HG03175 (cell line): ENCODE measurements around the gene MYLK2.
A peak's percentile ranks its signal among the peaks of the same experiment; 100 is the strongest.

Experiments used
- ATAC-seq: cut with Tn5 transposase; IDR thresholded peaks from one replicate; pipeline ENCODE4 v1.9.1; 2021; ENCODE audit warnings: mild to moderate bottlenecking, moderate library complexity; ENCODE audit not compliant: unreplicated experiment

MYLK2 gene

DNA sequence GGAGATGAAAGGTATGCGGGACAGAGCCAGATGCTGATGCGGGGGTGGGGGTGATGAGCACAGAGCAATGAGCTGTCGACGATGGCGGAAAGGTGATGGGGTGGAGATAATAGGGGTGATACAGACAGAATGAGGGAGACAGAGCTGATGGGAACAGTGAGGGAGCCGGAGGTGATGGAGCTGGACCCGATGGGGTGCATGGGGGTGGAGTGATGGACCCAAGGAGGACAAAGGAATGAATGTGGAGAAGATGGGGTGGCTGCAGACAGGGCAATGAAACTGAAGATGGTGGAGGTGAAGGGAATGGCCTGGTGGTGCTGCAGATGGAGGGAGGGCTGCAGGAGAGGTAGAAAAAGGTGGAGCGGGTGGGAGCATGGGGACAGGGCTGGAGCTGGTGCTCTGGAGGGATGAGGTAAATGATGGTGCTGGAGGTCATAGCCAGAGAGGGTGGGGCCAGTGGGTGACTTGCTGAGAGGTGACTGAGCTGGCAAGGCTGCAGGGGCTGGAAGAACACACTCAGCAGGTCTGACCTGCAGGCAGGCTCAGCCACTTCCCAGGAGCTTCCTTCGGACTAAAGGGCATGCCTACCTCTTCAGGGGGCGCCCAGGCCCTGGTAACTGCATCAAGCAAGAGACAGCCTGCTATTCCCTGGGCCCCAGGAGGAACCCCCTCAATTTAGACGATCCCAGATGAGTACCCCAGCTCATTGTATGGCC is 32.2 kb downstream of the MYLK2 start:
- no peak for ATAC-seq

DNA sequence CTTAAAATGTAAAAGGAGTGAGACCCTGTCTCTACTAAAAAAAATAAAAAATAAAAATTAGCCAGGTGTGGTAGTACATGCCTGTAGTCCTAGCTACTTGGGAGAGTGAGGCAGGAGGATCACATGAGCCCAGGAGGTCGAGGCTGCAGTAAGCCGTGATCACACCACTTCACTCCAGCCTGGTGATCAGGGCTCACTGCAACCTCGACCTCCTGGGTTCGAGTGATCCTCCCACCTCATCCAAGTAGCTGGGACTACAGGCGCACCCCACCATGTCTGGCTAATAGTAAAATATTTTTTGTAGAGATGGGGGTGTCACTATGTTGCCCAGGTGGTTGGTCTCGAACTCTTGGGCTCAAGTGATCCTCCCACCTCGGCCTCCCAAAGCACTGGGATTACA is 34.3 kb downstream of the MYLK2 start:
- no peak for ATAC-seq

- no peak for ATAC-seq
Measured at GRCh38 chr20:31856516-31856915, 37.4 kb downstream of the MYLK2 start.

DNA sequence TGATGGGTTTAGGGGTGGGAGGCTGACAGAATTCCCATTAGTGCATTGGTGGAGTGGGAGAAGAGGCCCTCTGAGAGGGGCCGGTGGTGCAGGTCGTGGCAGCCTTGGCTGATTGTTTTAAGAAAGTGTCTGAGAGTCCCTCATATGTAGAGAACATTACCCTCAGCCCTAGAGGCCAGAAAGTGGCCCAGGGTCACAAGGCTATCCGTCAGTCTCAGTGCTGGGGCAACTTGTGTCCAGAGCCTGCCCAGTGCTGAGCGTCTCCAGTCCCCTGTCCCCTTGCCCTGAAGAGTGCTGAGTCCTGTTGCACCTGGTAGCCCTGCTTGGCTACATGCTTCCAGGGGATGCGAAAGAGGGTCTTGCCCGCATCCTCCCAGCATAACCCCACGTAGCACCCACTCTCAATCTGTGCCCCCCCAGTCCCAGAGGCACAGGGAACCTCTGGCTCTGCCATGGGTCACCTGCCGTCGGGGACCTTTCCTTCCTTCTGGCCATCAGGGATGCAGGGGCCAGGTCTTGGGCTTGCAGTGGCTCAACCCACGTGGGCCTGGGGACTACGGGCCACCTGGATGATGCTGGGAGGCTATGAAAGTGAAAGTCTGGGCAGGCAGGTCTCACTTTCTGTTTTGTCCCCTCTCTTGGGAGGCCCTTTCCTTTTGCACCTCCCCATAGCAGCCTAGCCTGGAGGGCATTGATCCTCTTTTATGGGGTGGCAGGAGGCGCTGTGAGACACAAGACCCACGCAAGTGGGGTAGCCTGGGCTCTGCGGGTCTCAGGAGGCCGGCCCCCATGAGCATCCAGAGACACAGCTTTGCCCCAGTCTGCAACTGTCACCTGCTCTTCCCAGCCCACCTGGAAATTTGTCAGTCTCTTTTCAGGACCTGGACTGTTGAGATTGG is 39.0 kb downstream of the MYLK2 start:
- peak; percentile 80 for ATAC-seq

DNA sequence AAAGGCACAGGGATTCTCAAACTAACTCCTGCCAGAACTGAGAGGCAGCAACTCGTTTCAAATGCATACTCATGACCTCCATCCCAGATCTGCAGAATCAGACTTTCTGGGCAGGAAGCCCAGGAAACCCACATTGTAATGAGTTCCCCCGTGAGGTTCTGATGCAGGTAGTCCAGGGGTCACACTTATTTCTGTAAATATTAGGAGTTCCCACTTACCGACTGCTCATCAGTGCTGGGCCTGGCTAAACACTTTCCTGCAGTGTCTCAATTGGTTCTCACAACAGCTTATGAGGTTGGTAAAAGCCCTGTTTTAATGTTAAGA is 39.6 kb downstream of the MYLK2 start:
- no peak for ATAC-seq

- ATAC-seq, result no peak
Measured at GRCh38 chr20:31859266-31859997, 40.3 kb downstream of the MYLK2 start.

GRCh38 chr20:31859998-31860380 is 40.8 kb downstream of the MYLK2 start:
- no peak for ATAC-seq

DNA sequence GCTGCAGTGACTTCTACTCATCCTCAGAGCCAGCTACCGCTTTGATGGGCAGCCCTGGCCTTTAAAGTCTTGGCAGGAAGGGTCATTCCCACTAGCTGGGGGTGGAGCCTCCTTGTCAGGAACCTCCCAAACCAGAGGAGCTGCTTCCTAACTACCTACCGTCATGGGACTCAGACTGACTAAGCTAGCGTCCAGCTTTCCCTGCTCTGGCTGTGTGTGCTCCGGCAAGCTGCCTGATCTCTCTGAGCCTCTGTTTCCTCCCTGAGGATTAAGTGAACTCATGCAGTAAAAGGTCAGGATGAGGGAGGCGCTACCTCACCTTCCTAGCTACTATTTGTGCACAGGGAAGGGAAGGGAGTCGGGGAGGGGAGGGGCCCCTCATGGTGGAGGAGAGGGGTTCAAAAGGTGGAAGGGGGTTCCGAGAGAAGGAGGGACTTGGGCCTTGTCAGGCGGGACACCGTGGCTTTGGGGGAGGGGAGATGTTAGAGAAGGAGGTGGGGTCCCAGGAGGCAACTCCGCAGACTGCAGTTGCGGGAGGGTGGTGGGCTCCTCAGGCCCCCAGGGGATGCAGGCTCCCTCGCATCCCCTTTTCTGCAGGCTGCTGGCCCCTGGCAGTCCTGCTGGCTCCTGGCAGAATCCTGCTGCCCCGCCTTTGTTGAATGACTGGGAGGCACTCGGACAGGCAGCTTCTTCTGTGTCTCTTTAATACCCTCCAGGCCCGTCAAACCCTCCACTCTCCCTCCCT is 41.4 kb downstream of the MYLK2 start:
- ATAC-seq, result no peak

- peak; percentile 12 for ATAC-seq
Measured at GRCh38 chr20:31861135-31861384, 41.9 kb downstream of the MYLK2 start.

GRCh38 chr20:31861385-31862156 is 42.4 kb downstream of the MYLK2 start:
- peak; percentile 57 for ATAC-seq

DNA sequence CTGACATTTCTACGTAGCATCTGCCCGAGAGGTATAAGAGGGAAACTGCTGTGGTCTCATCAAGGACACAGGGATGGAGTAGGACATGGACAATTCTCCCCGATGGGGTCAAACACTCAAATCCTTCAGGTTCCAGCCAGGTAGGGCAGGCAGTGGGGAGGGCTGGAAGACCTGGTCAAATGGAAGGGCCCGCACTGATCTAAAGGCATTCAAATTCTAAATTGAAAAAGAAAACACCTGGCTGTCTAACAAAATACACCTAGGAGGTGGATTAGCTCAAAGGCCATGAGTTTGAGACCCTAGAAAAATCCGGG is 43.0 kb downstream of the MYLK2 start:
- no peak for ATAC-seq

GRCh38 chr20:31862506-31862905 is 43.4 kb downstream of the MYLK2 start:
- ATAC-seq, result no peak

DNA sequence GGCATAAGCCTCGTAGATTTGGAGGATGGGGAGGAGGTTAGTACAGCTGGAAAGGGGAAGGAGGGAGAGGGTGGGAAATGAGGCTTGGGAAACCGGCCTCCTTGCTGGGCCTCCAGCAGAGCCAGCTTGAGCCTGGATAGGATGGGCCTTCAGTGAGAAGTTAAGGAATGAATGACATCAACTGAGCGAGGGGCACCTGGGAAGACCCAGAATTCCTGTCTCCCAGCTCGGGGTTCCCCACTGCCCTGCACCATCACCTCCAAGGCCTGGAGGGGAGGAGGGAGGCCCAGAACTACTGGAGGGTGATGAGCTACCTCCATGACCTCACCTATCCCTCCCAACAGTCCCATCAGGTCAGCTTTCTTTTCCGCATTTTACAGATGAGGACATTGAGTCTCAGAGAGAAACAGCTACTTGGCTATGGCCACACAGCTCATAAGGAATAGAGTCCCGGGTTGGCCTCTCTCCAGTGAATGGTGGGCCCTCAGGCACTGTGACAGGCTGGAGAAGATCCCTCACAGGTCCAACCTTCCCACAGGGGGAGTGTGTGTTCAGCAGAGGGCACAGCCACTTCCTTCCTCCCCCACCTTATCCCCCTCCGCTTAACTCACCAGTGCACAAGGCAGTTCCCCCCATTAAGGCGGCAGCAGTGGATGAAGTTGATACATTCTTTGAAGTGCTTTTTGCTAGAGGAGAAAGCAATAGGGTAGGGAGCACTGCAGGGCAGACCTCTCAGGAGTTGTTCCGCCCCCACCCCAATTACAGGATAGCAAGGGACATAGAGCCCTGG is 44.3 kb downstream of the MYLK2 start:
- ATAC-seq, result no peak

GRCh38 chr20:31864521-31865400 is 45.6 kb downstream of the MYLK2 start:
- no peak for ATAC-seq

- no peak for ATAC-seq
Measured at GRCh38 chr20:31866221-31866620, 47.1 kb downstream of the MYLK2 start.

DNA sequence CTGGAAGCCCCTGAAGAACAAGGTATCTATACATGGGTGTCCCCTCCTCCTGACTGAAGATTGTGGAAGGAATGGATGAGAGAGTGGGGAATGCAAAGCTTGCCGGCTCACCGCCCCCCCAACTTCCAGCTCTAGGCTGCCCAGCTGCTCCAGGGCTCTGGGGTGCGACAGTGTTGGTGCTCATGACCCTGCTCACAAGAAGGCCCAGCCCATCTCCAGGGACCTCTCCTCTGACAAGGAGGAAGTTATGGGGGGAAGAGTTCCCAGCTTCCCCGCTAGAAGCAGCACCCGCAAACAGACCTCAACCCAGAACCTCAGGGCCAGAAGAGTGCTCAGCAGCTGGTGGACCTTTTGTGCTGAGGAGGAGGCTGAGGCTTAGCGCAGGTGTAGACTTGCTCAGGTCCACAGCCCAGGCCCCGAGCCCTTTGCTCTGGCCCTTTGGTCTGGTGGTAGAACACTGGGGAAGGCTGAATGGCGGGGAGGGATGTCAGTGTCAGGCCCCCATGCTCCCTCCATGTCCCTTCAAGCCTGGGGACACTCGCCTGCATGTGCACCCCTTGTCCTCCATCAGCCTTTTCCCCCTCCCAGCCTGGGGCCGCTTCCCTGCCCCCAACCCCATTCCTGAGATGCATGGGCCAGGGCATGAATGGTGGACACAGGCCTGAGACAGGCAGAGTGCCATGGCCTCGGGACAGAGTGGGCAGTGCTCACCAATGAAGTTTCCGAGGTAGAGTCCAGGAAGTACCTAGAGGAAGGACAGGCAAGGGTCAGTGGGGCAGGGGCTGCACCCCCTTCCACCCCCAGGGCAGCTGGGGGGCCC is 49.9 kb downstream of the MYLK2 start:
- ATAC-seq, result no peak

GRCh38 chr20:31869673-31869941 is 50.5 kb downstream of the MYLK2 start:
- ATAC-seq, result no peak

DNA sequence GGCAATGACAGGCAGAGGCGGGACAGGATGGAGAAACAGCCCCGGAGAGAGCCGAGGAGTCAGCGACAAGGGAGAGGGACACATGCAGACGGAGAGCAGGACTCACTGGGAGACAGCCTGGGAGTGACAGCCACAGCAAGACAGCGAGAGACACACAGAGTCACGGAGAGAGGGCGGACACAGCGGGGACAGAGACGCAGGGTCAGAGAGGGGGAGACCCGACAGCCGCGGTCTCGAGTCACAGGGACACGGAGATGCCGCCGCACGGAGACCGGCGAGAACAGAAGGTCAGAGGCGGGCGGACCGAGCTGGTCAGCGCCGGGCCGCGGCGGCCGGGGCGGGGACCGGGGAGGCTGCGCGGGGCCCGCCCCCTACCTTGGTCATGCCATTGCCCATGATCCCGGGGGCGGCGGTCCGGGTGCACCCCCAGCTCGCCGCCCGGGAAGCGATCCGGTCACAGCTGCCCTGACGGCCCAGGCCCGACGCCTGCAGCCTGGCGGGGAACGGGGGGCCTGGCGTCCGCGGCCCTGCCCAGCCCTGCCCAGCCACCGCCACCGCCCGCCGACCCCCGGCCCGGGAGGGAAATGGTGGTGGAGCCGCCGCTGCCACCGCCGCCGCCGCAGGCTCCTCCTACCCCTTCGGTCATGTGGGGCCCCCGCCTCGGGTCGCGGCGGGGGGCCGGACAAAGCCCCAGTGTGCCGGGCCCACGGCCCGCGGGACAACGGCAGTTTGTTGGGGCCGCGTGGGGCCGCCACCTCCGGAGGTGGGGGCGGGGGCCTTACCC is 51.0 kb downstream of the MYLK2 start, which contains the start of the genes DUSP15 and TTLL9:
Gene DUSP15, minus strand, starts transcription at position 586 of the 784 bp plus-strand sequence. Its CDS starts 190 bp downstream, at position 396.
Gene TTLL9, plus strand, starts transcription at position 693 of the 784 bp plus-strand sequence. CDS start 493 bp downstream, outside the sequence.
- ATAC-seq, result no peak
